PC-3 (cell line): Measurements from ENCODE around the gene FAXDC2. TPM values are rescaled to one million over a fixed set of nuclear protein-coding genes. Genes with fewer than 3 reads are reported as not detected.

ENCODE experiments used
- ATAC-seq: fragments of 200-7000 bp; cut with Tn5 transposase; 2 replicates; pipeline ENCODE4 v1.9.1; 2020; ENCODE audit warnings: mild to moderate bottlenecking, moderate library complexity
- BruUV-seq: library from RNA; stranded (reverse); fragments of 400-500 nt; replicated peaks from 2 replicates; lab custom pipeline; 2021; lab: Mats Ljungman, UMichigan
- CTCF ChIA-PET: fragments of 300-600 bp; sonication (Branson Sonifier 250); formaldehyde crosslinking; loops from one replicate; lab custom pipeline; 2022; ENCODE audit warnings: antibody characterized with exemption; lab: Charles Lee
- POLR2A ChIA-PET: fragments of 300-600 bp; sonication (Branson Sonifier 250); formaldehyde crosslinking; loops from one replicate; lab custom pipeline; 2022; ENCODE audit warnings: antibody characterized with exemption; ENCODE audit not compliant: unreplicated experiment; lab: Charles Lee
- DNase-seq: peaks from one replicate; pipeline ENCODE4 v3.0.0-alpha.2; 2015
- H2AFZ ChIP-seq: fragments of 300-600 bp; sonication (generic); 2 replicates; pipeline ENCODE4 v1.6.0; 2016; ENCODE audit warnings: antibody characterized with exemption, low read length
- H3F3A ChIP-seq: fragments of 300-600 bp; sonication (generic); one replicate; pipeline ENCODE4 v1.6.0; 2017; ENCODE audit warnings: antibody characterized with exemption, low read length, control low read depth, mild to moderate bottlenecking; ENCODE audit not compliant: unreplicated experiment
- H3K27ac ChIP-seq: fragments of 300-600 bp; sonication (generic); 2 replicates; pipeline ENCODE4 v1.5.1; 2016; ENCODE audit warnings: mild to moderate bottlenecking, low read length
- H3K27me3 ChIP-seq: fragments of 300-600 bp; sonication (generic); 2 replicates; pipeline ENCODE4 v1.6.1; 2016; ENCODE audit warnings: low read length, mixed read lengths
- H3K36me3 ChIP-seq: fragments of 300-600 bp; sonication (generic); 2 replicates; pipeline ENCODE4 v1.6.1; 2016; ENCODE audit warnings: low read depth, mixed run types, low read length, mixed read lengths
- H3K4me1 ChIP-seq: fragments of 300-600 bp; sonication (generic); 2 replicates; pipeline ENCODE4 v1.5.1; 2016; ENCODE audit warnings: low read length; ENCODE audit not compliant: insufficient read depth
- H3K4me2 ChIP-seq: fragments of 300-600 bp; sonication (generic); 2 replicates; pipeline ENCODE4 v1.6.0; 2016; ENCODE audit warnings: low read length
- H3K4me3 ChIP-seq: fragments of 300-600 bp; sonication (generic); 2 replicates; pipeline ENCODE4 v1.5.1; 2016; ENCODE audit warnings: mild to moderate bottlenecking, low read length, mixed read lengths
- H3K79me2 ChIP-seq: fragments of 300-600 bp; sonication (generic); 2 replicates; pipeline ENCODE4 v1.6.1; 2017; ENCODE audit warnings: low read length, mixed read lengths
- H3K9ac ChIP-seq: fragments of 300-600 bp; sonication (generic); 2 replicates; pipeline ENCODE4 v1.6.0; 2016; ENCODE audit warnings: mild to moderate bottlenecking, low read length
- H3K9me2 ChIP-seq: fragments of 300-600 bp; sonication (generic); replicated peaks from 2 replicates; pipeline ENCODE4 v1.6.1; 2016; ENCODE audit warnings: mixed run types, low read length, mixed read lengths
- H3K9me3 ChIP-seq: fragments of 300-600 bp; sonication (generic); 2 replicates; pipeline ENCODE4 v1.6.1; 2016; ENCODE audit warnings: low read length, mixed read lengths
- H4K20me1 ChIP-seq: fragments of 300-600 bp; sonication (generic); 2 replicates; pipeline ENCODE4 v1.6.1; 2016; ENCODE audit warnings: low read length, mixed read lengths
- EZH2 ChIP-seq: fragments of 300-600 bp; sonication (generic); IDR thresholded peaks from one replicate; pipeline ENCODE4 v1.6.1; 2017; ENCODE audit warnings: antibody characterized with exemption, mild to moderate bottlenecking, low read length; ENCODE audit not compliant: unreplicated experiment
- EZH2phosphoT487 ChIP-seq: fragments of 300-600 bp; sonication (generic); IDR thresholded peaks from 2 replicates; pipeline ENCODE4 v1.6.1; 2018; ENCODE audit warnings: mild to moderate bottlenecking, antibody characterized with exemption, low read length, borderline replicate concordance
- intact Hi-C: fragments of 100-400 bp; cut with micrococcal nuclease; formaldehyde crosslinking; loops from 2 replicates; pipeline ENCODE4 v1.9.0; 2023
- total RNA-seq: library from RNA; depleted of rRNA; stranded (reverse); fragments of >200 nt; gene quantifications from 2 replicates; pipeline ENCODE4 v1.2.3, GENCODE V29; 2014
- TF ChIP-seq, protein P1 (sequence below): fragments of 300-600 bp; sonication (generic); conservative IDR thresholded peaks from 2 replicates; pipeline ENCODE4 v1.5.1; 2017; ENCODE audit warnings: antibody characterized with exemption, low read depth, mild to moderate bottlenecking, low read length

FAXDC2 gene
- total RNA-seq, 1 experiment from 2014 or later: not detected

DNA sequence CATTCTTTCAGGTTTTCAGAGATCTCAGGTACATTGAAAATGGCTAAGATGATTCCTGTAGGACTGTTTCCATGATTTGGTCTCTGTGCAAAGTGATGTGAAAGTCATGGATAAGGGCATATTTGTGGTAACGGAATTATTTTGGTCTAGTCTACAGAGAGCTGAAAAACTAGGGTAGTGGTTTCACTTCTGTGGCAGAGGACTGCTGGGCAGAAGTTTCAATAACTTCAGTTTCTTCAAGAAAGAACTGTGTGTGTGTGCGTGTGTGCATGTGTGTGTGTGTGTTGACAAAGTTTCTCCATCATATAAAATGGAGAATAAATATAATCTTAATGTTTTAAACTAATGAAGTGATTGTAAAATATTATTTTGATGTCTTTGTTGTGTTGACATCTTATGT lies 12.4 kb upstream of the FAXDC2 start:
- Histone ChIP-seq H3K9ac (no peak overlapping the region), H3K9me3 (no peaks in the 10 kb centered on the region), H3K27ac (no peak overlapping the region), H2AFZ (no peak overlapping the region), H3K79me2 (peaks cover 55% of the 10 kb centered on the region), H4K20me1 (no peaks in the 10 kb centered on the region), H3K4me3 (no peak overlapping the region), H3K4me2 (no peak overlapping the region), H3F3A (no peaks in the 10 kb centered on the region), H3K4me1 (peaks cover 7% of the 10 kb centered on the region; the same call in 1 of the 2 replicates), H3K9me2 (no peaks in the 10 kb centered on the region), H3K27me3 (no peaks in the 10 kb centered on the region), H3K36me3 (no peaks in the 10 kb centered on the region; the same call in 1 of the 2 replicates)
- DNase-seq: no peak
- intact Hi-C loops: no loop called here
- TF ChIP-seq, protein P1, sequence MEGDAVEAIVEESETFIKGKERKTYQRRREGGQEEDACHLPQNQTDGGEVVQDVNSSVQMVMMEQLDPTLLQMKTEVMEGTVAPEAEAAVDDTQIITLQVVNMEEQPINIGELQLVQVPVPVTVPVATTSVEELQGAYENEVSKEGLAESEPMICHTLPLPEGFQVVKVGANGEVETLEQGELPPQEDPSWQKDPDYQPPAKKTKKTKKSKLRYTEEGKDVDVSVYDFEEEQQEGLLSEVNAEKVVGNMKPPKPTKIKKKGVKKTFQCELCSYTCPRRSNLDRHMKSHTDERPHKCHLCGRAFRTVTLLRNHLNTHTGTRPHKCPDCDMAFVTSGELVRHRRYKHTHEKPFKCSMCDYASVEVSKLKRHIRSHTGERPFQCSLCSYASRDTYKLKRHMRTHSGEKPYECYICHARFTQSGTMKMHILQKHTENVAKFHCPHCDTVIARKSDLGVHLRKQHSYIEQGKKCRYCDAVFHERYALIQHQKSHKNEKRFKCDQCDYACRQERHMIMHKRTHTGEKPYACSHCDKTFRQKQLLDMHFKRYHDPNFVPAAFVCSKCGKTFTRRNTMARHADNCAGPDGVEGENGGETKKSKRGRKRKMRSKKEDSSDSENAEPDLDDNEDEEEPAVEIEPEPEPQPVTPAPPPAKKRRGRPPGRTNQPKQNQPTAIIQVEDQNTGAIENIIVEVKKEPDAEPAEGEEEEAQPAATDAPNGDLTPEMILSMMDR: no peak
- TF ChIP-seq EZH2 (no peak), EZH2phosphoT487 (no peak)
- no TSS peak for BruUV-seq
- no peak for ATAC-seq
- POLR2A ChIA-PET: no interaction called here
- CTCF ChIA-PET: no interaction called here

DNA sequence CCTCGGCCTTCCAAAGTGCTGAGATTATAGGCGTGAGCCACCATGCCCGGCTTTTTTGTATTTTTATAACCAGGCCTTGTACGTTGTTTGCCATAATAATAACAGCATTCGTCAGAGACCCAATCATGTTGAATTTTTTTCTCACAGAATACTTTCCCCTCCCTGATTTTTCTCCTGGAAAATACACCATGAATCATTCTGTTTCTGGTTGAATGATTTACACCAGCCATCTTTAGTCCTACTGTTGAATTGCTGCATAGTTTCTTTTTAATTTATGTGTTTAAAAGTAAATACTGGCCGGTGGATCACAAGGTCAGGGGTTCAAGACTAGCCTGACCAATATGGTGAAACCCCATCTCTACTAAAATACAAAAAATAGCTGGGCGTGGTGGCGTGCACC lies 11.5 kb upstream of the FAXDC2 start:
- intact Hi-C loops: no loop called here
- H3K4me3 ChIP-seq: no peak overlapping the region
- no peaks in the 10 kb centered on the region for H3K9me2 ChIP-seq
- no TSS peak for BruUV-seq
- no peak for DNase-seq
- no peak overlapping the region for H3K27ac ChIP-seq
- peaks cover 55% of the 10 kb centered on the region for H3K79me2 ChIP-seq
- H3K9me3 ChIP-seq: no peaks in the 10 kb centered on the region
- no peaks in the 10 kb centered on the region for H3F3A ChIP-seq
- H3K27me3 ChIP-seq: no peaks in the 10 kb centered on the region
- H3K4me1 ChIP-seq: peaks cover 9% of the 10 kb centered on the region; the same call in 1 of the 2 replicates
- ChIA-PET CTCF (no interaction called here), POLR2A (no interaction called here)
- no peak for ATAC-seq
- H4K20me1 ChIP-seq: no peaks in the 10 kb centered on the region
- no peaks in the 10 kb centered on the region; the same call in 1 of the 2 replicates for H3K36me3 ChIP-seq
- H3K9ac ChIP-seq: no peak overlapping the region
- H2AFZ ChIP-seq: no peak overlapping the region
- H3K4me2 ChIP-seq: no peak overlapping the region
- TF ChIP-seq EZH2phosphoT487 (no peak), EZH2 (no peak)
- TF ChIP-seq, protein P1: no peak

DNA sequence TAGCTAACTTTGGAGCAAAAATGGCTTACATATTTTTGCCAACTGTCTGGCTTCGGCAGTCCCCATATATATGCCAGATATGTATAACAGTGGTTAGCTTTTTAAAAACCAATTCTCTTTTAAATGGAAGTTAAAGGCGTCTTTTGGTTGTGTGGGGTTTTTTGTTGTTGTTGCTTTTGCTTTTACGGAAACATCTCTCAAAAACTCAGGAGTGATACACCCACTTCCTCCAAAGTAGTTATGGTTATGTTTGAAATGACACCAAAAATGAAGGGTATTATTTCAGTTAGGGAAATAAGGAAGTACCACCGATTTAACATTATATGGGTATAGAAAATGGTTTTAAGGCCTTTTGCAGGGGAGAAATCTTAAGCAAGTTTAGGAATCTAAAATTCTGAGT lies 10.4 kb upstream of the FAXDC2 start:
- Histone ChIP-seq H3K27me3 (no peaks in the 10 kb centered on the region), H3K9me2 (no peaks in the 10 kb centered on the region), H4K20me1 (no peaks in the 10 kb centered on the region), H3K4me1 (peaks cover 11% of the 10 kb centered on the region; the same call in 1 of the 2 replicates), H3K9me3 (no peaks in the 10 kb centered on the region), H3K79me2 (peaks cover 55% of the 10 kb centered on the region), H3F3A (no peaks in the 10 kb centered on the region), H2AFZ (no peak overlapping the region), H3K36me3 (no peaks in the 10 kb centered on the region; the same call in 1 of the 2 replicates), H3K9ac (no peak overlapping the region), H3K4me2 (peak overlapping the region; percentile 95), H3K4me3 (peak overlapping the region; percentile 93; the same call in 1 of the 2 replicates), H3K27ac (no peak overlapping the region)
- ChIA-PET POLR2A (no interaction called here), CTCF (no interaction called here)
- DNase-seq (no peak), ATAC-seq (no peak)
- intact Hi-C loops: no loop called here
- TF ChIP-seq EZH2: no peak
- TF ChIP-seq, protein P1: no peak
- no peak for TF ChIP-seq EZH2phosphoT487
- no TSS peak for BruUV-seq
